HK-2 (cell line): ENCODE data around the gene CNTN1.

Source experiments
- DNase-seq: peaks from one replicate; pipeline ENCODE4 v3.0.0-alpha.2; 2018; ENCODE audit not compliant: unreplicated experiment

The CNTN1 gene

DNA sequence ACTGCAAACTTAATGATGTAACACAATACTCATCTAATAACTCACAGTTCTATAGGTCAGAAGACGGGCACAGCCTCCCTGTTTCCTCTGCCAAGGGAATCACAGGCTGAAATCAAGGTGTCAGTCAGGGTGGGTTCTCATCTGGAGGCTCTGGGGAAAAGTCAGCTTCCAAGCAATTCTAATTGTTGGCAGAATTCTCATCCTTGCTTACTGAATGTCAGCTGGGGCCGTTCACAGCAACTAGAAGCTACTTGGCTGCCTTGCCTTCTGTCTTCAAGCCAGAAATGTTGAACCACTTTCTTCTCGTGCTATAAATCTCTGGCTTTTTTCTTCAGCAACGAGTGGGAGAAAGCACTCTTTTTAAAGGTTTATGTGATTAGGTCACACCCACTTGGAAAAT is 415.8 kb downstream of the CNTN1 start:
- DNase-seq: no peak

DNA sequence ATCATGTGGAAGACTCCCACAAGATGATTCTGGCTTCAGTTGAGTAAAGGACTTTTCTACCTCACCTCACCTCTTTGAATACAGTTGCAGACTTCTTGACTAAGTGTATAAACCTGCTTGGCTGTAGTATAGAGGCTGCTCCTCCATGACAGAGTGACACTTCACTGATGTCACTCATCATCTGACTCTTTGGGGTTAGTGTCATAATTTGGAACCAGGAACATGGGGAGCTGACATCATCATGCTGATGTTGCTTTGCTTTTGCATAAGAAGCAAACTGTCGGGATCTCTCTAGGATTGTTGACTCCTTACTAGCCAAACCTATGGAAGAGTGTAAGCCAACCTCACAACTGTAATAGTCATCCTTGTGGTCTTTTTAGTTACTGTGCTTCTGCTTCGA is 420.7 kb downstream of the CNTN1 start:
- no peak for DNase-seq

DNA sequence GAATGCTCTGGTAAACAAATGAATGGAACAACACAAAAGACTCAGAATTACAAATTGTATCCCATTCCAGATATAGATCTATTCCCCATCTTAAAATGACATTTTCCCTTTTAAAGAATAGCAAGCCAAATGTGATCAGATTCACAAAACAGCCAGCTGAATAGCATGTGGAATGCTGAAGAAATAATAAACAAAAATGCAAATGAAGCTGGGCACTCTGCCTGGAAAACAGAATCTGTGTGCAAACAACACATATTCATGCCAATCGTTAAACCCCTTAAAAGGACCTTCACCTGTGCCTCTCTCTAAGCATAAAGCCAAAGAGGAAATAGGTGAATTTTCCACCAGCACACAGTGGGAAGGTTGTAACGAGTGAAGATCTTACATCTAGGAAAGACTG is 428.0 kb downstream of the CNTN1 start:
- DNase-seq: no peak

DNA sequence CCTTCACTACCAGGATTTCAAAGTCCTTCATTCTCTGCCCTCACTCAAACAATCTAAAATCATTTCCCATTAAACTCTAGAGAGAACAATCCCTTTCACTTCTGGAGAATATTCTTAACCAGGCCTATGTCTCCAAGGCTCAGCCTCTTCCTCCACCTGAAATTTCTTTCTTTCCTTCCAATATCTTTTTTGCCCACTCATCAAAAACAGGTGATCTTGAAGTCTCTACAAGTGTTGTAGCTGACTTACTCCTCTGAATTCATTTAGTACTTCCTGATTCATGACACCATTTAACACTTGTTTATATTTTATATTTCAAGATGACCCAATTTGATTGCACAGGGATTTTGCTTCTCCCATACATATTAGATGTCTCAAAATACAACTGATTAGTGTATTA is 429.1 kb downstream of the CNTN1 start:
- no peak for DNase-seq
